Measurements from ENCODE around the gene STUB1.
A peak's percentile ranks its signal among the peaks of the same experiment; 100 is the strongest.

Gene STUB1

GRCh38 chr16:679814-680624 lies at the start of gene STUB1:
STUB1 (plus strand) TSS chr16:680410; CDS start chr16:680526, 116 bp downstream.
- DNase-seq, result peak; percentile 46 to 96 (median 87)

- no peak for DNase-seq
Measured at GRCh38 chr16:630815-631405, 49.3 kb upstream of the STUB1 start, which contains the start of gene WFIKKN1. WFIKKN1 (plus strand) TSS chr16:630985; CDS start chr16:631254, 269 bp downstream.

- no peak for DNase-seq
Measured at GRCh38 chr16:631808-632358, 48.3 kb upstream of the STUB1 start.

DNA sequence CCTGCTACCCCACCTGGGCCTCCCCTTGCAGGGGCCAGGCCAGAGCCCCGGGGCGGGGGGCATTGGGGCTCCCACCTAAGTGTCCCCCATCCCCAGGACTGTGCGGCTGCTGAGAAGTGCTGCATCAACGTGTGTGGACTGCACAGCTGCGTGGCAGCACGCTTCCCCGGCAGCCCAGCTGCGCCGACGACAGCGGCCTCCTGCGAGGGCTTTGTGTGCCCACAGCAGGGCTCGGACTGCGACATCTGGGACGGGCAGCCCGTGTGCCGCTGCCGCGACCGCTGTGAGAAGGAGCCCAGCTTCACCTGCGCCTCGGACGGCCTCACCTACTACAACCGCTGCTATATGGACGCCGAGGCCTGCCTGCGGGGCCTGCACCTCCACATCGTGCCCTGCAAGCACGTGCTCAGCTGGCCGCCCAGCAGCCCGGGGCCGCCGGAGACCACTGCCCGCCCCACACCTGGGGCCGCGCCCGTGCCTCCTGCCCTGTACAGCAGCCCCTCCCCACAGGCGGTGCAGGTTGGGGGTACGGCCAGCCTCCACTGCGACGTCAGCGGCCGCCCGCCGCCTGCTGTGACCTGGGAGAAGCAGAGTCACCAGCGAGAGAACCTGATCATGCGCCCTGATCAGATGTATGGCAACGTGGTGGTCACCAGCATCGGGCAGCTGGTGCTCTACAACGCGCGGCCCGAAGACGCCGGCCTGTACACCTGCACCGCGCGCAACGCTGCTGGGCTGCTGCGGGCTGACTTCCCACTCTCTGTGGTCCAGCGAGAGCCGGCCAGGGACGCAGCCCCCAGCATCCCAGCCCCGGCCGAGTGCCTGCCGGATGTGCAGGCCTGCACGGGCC lies 47.5 kb upstream of the STUB1 start:
- no peak for DNase-seq

DNA sequence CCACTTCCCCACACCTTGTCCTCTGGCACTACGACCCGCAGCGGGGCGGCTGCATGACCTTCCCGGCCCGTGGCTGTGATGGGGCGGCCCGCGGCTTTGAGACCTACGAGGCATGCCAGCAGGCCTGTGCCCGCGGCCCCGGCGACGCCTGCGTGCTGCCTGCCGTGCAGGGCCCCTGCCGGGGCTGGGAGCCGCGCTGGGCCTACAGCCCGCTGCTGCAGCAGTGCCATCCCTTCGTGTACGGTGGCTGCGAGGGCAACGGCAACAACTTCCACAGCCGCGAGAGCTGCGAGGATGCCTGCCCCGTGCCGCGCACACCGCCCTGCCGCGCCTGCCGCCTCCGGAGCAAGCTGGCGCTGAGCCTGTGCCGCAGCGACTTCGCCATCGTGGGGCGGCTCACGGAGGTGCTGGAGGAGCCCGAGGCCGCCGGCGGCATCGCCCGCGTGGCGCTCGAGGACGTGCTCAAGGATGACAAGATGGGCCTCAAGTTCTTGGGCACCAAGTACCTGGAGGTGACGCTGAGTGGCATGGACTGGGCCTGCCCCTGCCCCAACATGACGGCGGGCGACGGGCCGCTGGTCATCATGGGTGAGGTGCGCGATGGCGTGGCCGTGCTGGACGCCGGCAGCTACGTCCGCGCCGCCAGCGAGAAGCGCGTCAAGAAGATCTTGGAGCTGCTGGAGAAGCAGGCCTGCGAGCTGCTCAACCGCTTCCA lies 46.7 kb upstream of the STUB1 start:
- DNase-seq, result no peak

DNA sequence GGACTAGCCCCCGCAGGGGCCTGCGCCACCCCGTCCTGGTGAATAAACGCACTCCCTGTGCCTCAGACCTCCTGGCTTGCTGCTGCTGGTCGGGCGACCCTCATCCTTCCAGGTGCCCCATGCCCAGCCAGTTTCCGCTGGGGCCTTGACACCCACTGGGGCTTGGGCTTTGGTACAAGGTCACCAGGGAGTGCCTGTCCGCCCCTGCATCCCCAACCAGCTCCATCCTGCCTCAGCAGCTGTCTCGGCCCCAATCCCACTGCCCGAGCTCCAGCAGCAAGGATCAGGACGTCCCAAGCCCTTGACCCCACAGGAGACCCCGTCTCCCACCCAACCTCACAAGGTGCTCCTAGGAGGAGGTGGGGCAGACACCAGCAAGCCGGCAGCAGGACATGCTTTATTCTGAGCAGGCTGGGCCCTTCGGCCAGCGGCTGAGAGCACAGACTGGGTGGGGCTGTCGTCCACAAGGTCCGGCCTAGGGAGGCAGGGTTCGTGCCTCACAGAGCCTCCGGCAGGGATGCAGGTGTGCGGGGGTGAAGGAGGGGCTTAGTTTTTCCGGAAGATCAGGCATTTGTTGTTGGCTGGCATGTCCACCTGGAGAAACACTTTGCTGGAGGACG lies 46.0 kb upstream of the STUB1 start:
- DNase-seq, result no peak

- DNase-seq, result no peak
Measured at GRCh38 chr16:634996-635395, 45.2 kb upstream of the STUB1 start.

- no peak for DNase-seq
Measured at GRCh38 chr16:635573-636205, 44.5 kb upstream of the STUB1 start.

GRCh38 chr16:636206-637080 lies 43.8 kb upstream of the STUB1 start, which contains the start of gene METTL26:
METTL26 (minus strand) TSS chr16:636305; CDS start chr16:636290, 15 bp downstream.
- DNase-seq, result peak; percentile 86 to 99 (median 96)

DNA sequence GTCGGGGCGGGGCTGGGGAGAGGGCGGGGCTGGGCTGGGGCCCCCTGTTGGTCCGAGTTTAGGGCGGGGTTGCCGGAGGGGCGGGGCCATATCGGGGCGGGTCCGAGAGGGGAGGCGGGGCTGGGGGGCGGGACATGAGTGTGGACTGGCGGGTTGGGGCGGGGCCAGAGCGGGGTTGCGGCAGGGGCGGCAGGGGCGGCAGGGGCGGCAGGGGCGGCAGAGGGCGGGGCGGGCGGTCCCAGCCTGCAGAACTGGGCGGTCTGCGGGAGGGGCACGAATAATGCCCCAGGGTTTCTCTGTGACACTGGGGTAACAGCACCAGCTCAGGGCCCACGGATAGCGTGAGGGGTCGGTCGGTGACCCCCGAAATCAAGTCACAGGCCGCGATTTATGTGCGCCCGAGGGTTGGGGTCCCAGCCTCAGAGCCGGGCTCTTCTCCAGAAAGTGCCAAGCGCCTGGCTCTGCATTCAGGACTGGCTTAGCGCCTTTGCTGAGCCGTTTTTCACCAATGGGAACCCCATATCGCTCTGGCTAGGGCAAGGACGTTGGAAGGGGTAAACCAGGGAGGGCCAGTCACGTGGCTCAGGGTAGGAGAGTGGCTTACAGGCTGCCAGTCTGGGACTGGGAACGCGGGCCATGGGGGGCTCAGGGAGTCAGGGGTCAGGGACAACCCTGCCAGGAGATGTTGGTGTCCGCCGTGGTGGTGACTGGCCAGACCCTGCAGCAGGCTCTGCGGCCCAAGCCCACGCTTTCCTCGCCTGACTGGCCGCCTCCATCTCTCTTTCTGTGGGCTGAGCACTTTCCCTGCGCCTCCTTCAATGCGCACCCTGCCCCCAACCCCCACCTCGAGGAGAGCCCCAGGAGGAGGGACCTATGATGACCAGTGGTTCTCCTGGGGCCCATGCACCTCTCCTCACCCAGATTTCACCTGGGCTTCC lies 42.9 kb upstream of the STUB1 start:
- peak in 44 of 51 donors; percentile 10 to 99 (median 94) for DNase-seq

- DNase-seq, result no peak
Measured at GRCh38 chr16:638034-638543, 42.1 kb upstream of the STUB1 start.

DNA sequence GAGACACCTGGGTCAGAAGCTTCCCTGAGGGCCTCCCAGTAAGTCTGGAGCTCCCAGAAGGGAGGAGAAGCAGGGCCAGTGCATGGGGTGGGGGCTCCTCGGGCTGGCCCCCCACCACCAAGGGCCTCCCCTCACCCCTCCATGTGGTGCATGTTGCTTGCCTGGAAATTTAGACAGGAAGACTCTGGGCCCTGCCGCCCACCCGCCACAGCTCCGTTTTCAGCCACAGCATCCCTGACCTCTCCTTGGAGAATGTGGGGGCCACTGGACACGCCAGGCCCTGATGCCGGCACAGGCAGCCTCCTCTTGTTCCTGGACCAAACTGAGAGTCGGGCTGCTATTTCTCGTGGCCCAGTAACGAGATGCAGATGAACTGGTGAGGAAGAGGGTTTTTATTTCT lies 41.4 kb upstream of the STUB1 start:
- no peak for DNase-seq

DNA sequence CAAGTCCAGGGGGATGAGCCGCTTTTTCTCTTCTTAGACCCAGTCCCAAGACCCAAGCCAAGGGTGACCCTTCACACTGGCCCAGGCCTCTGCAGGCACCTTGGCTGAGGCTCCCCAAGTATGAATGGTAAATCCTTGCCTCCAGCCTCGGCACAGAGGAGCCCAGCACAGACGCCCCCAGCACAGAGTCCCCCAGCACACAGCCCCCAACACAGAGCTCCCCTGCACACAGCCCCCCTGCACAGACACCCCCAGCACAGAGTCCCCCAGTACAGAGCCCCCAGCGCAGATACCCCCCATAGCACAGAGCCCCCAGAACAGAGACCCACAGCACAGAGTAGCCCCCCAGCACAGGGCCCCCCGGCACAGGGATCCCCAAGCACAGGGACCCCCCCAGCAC lies 39.6 kb upstream of the STUB1 start:
- no peak for DNase-seq

- peak in 49 of 51 donors; percentile 8 to 87 (median 73) for DNase-seq
Measured at GRCh38 chr16:641326-642188, 38.7 kb upstream of the STUB1 start, which contains the start of gene MCRIP2. MCRIP2 (plus strand) TSS chr16:641828; CDS start chr16:641992, 164 bp downstream.

DNA sequence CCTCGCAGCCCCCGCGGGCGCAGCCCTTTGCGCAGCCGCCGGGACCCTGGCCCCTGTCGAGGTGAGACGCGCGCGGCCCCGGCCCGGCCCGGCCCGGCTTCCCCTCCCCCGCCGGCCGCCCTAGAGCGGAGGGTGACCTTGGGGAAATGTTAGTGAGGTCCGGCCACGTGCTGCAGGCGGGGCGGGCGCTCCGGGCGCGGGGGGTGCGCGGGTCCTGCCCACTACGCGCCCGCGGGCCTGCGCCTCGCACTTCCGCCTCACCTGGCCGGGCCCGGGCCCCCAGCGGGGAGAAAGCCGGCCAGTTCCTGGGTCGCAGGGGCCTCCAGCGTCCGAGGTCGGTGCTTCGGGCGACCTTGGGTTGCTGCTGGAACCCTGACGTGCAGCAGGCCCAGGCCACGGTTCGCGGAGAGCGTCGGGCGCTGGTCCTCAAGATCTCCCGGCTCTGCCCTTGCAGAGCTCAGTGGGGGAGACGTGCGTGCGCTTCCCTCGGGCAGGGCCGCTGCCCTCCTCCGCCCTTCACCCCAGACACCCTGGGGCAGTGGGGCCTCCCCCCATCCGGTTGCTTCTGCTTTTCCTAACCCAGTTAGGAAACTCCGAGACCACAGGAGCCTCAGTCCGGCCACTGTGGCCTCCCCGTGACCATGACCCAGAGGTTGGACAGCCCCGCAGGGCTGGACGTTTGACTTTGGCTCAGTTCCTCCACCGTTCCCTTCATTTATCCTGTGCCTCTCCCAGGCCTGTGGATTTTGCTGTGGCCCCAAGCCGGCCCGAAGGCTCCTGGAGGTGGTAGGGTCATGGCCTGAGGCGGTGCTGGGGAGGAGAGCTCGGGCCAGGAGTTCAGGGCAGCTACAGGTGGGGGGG lies 37.8 kb upstream of the STUB1 start:
- DNase-seq, result peak in 25 of 51 donors; percentile 5 to 63 (median 37)
